Stimulated activated CD8-positive, alpha-beta memory T cell treated with anti-CD3 and anti-CD28 coated beads, Interleukin-7, amount 100 ng/mL, for 4 hours (primary cell): ENCODE data around the gene LDLRAD4.

Experiments
- DNase-seq, 2 donors: peaks; one replicate each; pipeline ENCODE4 v3.0.0-alpha.2; 2020; ENCODE audit warnings: low read depth in 2 of 2

Gene LDLRAD4

DNA sequence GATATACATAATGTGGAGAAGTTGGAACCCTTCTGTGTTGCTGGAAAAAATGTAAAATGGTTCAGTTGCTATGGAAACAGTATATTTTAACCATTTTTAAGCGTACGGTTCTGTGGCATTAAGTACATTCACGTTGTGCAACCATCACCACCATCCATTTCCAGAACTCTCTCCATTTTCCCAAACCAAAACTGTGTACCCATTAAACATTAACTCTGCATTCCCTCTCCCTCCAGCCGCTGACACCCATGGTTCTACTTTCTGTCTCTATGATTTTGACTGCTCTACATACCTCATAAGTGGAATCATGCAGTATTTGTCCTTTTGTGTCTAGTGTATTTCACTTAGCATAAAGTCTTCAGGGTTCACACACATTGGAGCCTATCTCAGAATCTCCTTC lies 67.3 kb downstream of the LDLRAD4 start:
- no peak for DNase-seq

DNA sequence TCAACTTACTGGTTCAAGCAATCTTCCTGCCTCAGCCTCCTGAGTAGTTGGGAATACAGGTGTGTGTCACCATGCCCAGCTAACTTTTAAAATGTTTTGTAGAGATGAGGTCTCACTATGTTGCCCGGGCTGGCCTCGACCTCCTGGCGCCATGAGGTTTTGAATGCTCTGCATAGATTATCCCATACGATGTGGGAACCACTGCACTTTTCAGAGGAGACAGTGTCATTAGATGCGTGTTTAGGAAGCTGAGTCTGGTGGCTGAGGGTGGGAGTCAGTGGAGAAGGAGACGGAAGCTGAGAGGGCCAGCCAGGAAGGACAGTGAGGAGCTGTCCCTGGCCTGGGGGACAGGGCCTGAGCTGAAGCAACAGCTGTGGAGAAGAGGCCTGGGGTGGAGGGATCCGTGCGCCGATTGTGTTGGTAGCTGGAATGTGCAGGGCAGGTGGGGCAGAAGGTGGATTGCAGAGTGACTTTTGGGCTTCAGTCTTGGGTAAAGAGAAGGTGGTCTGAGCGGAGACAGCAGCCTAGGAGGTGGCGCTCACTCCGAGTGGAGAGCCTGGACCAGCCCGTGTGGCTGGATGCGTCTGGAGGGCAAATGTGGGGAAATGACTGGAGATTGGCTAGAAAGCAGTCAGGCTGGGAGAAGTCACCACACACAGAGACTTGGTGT lies 68.0 kb downstream of the LDLRAD4 start:
- DNase-seq = no peak

DNA sequence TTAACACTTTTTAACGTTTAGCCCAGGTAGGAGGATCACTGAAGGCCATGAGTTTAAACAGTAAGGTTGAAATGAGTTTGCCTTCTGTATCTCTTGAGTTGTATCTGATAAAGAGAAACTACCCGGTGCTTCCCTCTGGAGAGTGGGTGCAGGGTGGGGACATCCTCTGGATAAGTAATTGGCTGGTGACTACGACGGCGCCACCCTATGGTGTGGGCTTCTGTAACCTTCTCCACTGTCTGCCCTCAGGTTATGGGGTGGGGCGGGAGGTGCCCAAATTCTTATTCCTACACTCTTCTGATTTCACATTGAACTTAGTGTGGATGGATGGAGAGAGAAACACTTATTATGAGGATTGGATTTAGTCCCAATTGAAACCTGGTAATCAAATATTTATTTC lies 68.8 kb downstream of the LDLRAD4 start:
- no peak for DNase-seq

DNA sequence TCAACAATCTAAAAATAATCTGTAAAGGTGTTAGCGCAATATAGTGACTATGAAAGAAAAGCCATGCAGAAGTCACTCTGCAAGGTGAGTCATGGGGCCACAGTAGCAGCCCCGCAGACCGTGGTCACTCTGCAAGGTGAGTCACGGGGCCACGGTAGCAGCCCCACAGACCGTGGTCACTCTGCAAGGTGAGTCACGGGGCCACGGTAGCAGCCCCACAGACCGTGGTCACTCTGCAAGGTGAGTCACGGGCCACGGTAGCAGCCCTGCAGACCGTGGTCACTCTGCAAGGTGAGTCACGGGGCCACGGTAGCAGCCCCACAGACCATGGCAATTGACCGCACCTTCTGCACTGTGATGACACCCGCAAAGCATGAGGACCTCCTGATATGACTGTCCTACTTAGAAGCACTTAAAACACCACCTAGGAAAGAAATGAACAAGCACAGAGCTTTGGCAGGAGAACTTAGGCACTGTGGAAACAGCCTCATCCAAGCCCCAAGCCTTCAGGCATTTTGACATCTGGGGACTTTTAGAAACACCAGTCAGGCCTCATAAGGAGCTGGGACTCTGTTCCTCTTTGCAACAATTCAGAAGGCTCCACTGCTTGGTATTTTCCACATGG lies 70.1 kb downstream of the LDLRAD4 start:
- DNase-seq = no peak

DNA sequence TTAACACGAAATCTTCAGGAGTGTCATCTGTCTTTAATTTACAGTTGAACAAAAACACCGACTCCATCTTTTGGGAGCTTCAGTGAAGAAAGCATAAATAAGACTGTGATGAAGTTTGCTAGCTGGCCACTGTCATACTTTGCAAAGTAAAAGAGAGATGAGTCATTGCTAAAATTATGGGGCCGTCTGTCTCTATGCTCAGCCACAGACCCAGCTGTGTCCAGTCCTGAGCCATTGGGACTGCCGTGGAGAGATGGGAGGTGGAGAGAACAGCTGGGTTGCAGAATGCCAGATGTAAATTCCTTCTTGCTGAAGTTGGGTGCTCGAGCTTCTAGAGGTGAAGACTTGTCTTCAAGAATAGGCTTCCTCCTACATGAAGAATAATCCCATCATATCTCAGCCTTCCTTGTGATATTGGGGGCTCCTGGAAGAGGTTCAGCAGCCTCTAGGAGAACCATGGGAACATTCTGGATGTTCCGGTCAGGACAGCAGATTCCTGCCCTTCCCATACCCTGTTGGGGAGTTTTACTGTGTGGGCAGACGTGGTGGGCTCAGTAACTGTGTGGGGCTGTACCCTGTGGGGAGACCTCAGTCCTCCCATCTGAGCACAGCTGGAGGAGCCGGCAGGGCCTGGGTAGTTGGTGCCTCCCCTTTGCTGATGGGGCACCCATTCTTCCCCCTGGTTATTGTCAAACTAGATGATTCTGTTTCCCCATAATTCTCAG lies 71.1 kb downstream of the LDLRAD4 start:
- DNase-seq = no peak

DNA sequence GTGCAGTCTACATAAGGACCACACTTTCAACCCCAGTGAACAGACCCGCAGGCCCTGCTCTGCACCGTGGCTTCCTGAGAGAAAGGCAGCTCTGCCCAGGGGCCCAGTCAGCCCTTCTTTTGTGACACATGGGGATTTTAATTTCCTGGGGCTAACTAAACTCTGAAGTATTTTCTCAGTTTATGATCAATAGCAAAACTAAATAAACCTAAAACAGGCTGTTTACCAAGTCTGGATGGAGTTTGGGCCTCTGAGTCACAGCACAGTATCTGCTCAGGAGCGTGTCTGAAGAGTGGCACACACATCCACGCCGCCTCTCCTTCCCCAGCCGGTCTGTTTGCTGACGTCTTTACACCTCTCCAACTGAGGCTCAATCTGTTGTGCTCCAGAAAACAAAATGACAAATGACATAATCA lies 72.3 kb downstream of the LDLRAD4 start:
- no peak for DNase-seq

DNA sequence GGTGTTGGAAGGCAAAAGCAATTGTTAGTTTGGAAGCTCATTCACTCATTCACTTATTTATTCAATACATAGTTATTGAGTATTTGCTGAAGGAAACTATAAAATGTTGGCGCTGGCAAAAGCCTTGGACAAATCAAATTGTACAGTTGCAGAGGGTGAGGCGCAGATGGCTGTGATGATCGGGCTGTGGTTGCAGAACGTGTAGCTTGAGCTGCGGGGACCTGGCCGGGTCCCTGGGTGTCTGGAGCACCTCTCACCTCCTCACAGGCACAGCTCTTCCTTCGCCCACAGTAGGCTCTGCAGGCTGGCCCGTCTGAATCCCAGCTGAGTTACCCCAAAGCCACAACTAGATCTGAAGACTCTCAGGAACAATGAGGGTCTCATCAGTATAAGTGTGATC lies 72.7 kb downstream of the LDLRAD4 start:
- no peak for DNase-seq

DNA sequence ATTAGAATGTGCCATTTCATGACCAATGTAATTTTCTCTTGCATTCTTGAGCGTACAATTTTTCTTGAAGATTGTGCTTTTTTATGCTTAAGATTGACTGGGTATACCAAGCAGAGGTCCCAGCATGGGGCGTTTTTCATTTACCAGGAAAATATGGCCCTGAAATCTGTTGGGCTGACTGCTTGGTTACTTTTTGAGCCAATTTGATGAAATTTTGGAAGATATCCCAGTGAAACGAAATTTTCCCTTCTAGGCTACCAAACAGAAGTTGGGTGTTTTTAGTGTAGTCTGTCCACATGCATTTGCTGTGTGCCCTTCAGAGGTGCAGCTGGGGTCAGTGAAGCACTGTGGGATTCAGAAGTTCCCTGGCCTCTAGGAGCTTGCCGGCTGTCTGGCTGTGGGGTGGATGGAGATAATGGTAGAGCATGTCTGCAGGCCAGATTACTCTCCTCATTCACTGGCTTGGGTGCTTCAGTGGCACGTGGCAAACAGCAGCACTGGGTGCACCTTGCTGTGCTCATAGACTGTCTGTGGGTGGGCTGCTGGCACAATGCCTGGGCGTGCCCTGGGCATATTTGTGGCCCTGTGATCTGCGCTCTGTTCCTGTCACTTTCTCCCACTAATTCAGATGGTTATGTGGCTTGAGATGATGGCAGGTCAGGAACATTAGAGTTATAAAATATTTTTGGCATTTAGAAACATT lies 73.3 kb downstream of the LDLRAD4 start:
- DNase-seq = no peak

DNA sequence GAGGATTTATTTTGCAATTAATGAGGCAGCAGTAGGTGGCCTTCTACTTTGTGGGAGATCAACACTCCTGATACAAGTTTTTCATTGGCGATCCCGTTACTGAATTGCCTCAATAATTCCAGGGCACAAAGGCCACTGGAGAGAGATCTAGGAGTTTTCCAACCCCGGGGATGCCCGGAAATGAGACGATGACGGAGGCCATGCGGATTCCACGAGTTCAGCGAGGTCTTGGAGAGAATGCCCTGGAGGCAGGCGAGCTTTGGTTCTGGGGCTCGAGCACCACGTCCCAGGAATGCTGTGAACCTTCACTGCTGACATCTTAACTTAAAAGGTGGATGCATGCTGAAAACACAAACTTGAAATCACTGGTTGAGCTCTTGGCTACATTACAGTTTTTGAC lies 74.2 kb downstream of the LDLRAD4 start:
- no peak for DNase-seq

DNA sequence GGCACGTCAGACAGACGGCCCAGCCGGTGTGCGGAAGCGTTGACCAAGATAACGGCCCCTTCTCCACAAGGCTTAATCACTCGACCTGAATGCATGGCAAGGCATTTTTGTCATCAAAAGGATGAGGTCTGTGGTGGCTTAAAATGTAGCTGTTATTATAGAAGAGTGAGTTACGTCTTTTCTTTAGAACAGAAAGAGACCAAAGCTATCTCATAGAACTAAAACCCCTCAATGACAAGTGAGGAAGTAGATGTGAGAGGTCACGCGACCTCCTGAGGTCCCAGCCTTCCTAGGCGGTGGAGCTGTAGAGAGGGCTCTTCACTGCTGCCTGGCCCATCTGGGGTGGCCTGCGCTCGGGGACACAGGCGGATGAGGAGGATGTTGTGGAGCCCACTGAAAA lies 75.7 kb downstream of the LDLRAD4 start:
- DNase-seq = no peak

DNA sequence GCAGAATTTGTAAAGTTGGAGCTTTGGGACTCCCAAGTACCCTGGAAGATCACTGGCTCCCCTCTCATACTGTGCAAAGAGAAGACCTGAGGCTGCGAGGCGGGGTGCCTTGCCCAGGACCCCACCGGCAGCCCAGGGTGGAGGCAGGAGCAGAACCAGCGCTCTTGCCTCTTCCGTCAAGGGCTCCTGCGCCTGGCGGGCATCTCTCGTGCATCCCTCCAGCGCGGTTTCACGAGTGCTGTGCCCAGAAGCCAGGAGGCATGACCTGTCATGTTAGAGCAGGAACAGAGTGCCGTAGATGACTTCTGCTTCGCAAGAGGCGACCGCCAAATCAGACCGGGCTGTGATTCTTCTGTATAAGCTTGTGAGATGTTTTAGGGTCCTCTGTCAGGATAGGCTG lies 77.3 kb downstream of the LDLRAD4 start:
- no peak for DNase-seq

DNA sequence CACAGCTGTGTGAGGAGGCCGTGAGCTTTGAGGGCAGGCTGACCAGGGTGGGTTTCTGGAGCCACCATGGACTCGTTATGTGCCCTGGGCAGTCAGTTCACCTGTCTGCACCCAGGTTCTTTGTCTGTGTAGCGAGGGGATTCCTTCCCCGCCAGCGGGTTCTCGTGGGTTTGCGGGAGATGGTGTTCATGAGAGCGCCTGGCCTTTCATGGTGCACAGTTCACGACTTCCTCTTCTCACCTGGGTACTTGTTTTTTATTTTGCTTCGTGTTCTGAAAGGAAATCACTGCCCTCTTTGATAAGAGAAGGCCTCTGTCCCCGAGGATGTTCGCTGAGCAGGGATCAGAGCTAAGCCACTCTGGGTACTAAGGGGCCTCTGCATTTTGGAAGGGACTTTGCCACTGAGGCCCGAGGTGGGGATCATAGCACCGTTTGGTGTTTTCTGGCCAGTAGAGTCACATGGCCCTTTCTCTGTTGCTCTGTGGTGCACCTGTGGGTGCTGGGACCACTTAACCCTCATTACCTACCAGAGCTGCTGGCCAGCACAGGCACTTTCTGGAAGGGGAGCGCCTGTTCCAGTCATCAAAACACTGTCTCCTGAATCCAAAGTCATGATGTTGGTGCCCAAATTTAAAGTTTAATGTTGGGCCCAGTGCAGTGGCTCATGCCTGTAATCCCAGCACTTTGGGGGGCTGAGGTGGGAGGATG lies 78.5 kb downstream of the LDLRAD4 start:
- no peak for DNase-seq

DNA sequence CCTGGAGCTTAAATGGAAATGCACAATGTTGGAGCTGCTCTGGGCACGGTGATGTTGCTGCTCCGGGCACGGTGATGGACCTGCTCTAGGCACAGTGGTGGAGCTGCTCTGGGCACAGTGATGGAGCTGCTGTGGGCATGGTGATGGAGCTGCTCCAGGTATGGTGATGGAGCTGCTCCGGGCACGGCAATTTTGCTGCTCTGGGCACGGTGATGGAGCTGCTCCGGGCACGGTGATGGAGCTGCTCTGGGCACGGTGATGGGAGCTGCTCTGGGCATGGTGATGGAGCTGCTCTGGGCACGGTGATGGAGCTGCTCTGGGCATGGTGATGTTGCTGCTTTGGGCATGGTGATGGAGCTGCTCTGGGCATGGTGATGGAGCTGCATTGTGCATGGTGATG lies 79.7 kb downstream of the LDLRAD4 start:
- DNase-seq = no peak

DNA sequence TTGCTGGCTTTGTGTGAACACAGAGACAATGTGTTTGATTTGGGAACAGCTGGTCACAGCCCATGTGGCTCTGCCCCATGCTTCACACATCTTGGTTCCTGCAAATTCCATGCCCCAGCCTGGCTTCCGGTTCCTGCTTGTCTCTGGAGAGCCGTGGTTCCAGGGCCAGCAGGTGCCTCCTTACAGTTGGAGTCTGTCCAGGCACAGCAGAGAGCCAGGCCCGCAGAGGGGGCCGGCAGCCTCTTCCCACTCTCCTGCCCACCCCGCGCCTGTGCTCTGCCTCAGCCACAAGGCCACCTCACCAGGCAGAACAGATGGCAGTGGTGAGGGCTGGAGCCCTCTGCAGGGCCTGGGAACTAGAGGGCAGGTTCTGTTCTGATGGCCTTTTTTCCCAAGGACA lies 81.5 kb downstream of the LDLRAD4 start:
- DNase-seq = no peak

DNA sequence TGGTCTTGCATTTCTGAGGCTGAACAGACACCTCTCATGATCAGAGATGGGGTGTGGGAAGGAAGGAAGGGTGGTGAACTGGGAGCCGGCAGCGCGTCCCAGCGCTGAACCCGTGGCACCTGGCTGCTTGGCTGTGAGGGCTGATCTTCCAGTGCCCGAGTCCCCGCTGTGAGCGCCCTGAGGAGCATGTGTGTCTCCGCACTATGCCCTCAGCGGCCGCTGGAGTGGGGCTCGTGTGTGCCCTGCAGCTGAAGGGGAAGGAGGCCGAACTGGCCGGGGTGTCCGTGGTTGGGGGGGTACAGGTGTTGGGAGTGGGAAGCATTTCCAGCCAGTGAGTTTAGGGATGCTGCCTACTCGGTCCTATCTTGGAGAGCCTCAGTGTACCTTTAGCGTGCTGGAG lies 82.2 kb downstream of the LDLRAD4 start:
- DNase-seq = no peak

DNA sequence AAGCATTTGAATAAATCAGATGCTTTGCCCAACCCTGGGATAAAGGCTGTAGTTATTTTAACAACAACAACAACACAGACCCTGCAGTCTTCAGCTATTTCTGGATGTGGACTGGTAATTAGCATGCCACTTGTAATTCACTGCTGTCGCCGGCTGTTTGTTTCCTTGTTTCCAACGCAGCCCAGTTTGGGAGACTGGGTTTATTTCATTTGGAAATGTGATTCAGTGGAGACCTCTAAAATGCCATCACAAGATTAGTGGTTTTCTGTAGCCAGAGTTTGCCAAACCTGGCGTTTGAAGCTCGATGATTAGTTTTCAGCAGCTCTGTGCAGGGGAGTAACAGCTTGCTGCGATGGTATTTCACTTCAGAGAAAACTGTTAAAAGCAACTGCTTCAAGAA lies 83.5 kb downstream of the LDLRAD4 start:
- DNase-seq = no peak

DNA sequence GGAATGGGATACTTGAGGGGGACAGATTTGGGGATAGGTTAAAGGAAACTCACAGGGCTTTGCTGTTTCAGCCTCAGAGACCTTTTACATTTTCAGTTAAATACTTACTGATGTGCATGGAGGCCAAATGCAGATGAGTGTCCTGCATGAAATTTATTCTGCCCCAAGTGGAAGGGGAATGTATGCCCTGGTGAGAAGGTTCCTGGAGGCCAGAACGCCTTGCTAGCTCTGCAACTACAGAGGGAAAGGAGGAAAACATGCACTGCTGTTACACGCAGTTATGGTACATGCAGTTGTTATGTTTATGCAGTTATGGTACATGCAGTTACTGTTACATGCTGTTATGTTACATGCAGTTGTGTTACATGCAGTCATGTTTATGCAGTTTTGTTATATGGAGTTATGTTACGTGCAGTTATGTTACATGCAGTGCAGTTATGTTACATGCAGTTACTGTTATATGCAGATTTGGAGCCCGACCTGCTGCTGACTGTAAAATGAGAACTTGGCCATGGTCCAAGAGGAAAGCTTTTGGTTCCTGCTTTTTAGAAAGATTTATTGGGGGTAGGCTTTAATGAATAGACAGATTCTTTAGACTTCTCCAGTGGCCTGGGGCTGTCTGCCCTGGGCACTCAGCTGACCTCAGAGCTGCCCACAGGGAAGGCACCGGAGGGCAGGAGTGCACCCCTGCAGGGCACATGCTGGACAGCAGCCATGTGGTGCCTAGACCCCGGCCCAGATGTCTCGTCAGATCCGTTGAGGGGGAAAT lies 84.1 kb downstream of the LDLRAD4 start:
- DNase-seq = no peak

DNA sequence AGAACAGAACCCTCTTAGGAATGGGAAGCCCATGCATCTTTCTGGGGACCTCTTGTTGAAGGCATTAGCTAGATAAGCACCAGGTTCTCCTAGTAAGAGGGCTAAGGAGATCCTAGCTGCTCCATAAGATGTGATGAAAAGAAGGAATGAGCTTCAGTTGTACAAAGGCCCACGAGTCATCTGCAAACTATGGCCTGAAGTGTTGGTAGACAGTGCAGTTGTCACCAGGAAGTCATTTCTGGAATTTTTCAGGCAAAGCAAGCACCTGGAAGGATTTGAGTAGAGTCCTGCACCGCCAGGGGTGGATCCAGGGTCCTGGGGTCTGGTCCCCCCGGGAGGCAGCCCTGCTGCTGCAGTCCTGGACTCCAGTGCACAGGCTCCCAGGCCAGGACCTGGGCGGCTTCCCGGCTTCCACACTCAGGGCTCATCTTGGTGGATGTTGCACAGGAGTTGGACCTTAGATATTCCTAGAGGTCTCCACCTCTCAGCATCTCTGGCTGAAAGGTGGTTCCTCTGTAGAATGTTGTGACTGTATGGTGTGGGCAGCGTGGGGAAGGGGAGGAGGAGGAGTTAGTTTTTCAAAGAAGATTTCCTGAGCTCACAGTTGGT lies 85.3 kb downstream of the LDLRAD4 start:
- DNase-seq = no peak

DNA sequence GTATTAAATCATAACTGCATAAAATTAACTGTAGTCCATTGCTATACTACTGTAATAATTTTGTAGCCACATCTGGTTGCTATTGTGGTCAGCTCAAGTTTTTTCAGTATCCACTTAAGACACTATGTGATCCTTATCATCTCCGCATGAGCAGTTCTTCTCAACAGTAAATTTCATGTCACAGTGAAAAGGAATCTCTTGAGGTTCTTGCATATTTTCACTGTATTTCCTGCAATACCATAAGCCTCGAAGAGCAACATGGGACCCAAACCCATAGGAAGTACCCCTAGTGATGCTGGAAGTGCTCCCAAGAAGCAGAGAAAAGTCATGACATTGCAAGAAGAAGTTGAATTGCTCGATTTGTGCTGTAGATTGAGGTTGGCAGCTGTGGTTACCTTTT lies 86.7 kb downstream of the LDLRAD4 start:
- no peak for DNase-seq

DNA sequence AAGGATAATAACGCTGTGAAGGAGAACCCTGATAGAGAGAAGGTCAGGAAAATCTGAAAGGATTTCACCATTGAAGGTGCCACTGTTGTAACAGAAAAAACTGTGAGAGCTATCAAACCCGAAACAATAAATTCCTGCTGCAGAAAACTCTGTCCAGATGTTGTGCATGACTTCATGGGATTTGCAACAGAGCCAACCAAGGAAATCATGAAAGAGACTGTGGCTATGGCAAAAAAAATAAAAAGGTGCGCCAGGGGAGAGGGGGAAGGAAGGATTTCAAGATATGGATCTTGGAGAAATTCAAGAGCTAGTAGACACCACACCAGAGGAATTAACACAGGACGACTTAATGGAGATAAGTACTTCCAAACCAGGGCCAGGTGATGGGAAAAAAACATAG lies 88.0 kb downstream of the LDLRAD4 start:
- no peak for DNase-seq

DNA sequence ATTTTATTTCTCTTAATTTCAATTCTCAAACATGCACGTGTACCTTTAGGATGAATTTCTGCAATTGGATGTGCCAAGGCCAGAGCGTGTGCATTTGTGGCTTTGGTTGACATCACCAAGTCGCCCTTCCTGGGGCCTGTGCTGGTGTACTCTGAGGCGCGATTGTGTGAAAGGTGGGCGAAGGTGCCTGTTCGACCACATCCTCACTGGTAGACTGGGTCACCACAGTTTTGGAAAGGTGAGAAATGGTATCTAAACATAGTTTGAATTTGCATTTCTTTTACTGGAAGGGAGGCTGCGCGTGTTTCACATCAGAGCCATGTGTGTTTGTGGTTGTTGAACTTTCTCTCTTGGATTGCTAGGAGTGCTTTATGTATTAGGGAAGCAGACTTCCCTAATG lies 89.8 kb downstream of the LDLRAD4 start:
- DNase-seq = peak in 1 of 2 donors; percentile 23
